Fibroblast of the aortic adventitia (primary cell): ENCODE results near the gene KIF16B. TPM values are rescaled to one million over a fixed set of nuclear protein-coding genes. Genes with fewer than 3 reads are reported as not detected.

ENCODE experiments used
- DNase-seq: peaks from one replicate; pipeline ENCODE4 v3.0.0-alpha.2; 2010; ENCODE audit warnings: low read depth
- H3K4me3 ChIP-seq: 2 replicates; pipeline ENCODE4 v1.5.1; 2011; ENCODE audit warnings: low read depth, mild to moderate bottlenecking, control low read depth, low read length, moderate library complexity
- CTCF ChIP-seq: IDR thresholded peaks from 2 replicates; pipeline ENCODE4 v1.5.1; 2011; ENCODE audit warnings: mild to moderate bottlenecking, low read length, control low read depth, inconsistent platforms; ENCODE audit not compliant: insufficient read depth
- total RNA-seq: library from RNA; depleted of rRNA; stranded (reverse); fragments of >200 nt; gene quantifications from 2 replicates; pipeline ENCODE4 v1.2.3, GENCODE V29; 2012; ENCODE audit warnings: low replicate concordance

Gene KIF16B
- total RNA-seq, 1 donor: 14.5 TPM

- no peak for DNase-seq
- TF ChIP-seq CTCF: no peak
- H3K4me3 ChIP-seq: no peak overlapping the region
These were observed 348.4 kb downstream of the KIF16B start for GRCh38 chr20:16224836-16225235.

GRCh38 chr20:16222859-16223411 lies 350.3 kb downstream of the KIF16B start:
- no peak for TF ChIP-seq CTCF
- H3K4me3 ChIP-seq: no peak overlapping the region
- no peak for DNase-seq

Other genes with a start within 250 kb of the KIF16B start
- 50.5 and 58.6 TPM in 2 replicates for gene SNRPB2, start 156.6 kb upstream of the KIF16B start, total RNA-seq
- not detected in 2 replicates for gene OTOR, start 174.9 kb upstream of the KIF16B start, total RNA-seq